Adrenal gland (tissue), 5 donors: ENCODE data around the gene FCN1.

Experiments
- CTCF ChIP-seq, 6 experiments: fragments of 450-650 bp in 4 of 6; fragments of 200-600 bp in 2 of 6; sonication (generic) in 1 of 6; IDR thresholded peaks; 1 replicate in 5 of 6; 2 replicates in 1 of 6; pipeline versions ENCODE4 v1.5.1 to v1.8.0; 2016 to 2021; ENCODE audit warnings: antibody characterized with exemption in 6 of 6, mild to moderate bottlenecking in 2 of 6, moderate library complexity in 1 of 6
- POLR2A ChIP-seq, 2 donors: fragments of 450-650 bp; IDR thresholded peaks; one replicate each; pipeline ENCODE4 v1.6.1; 2017; ENCODE audit warnings: antibody characterized with exemption in 2 of 2, mild to moderate bottlenecking in 2 of 2, moderate library complexity in 1 of 2
- donor health status: DM: no; HTN: no; CAD: no.

- TF ChIP-seq CTCF (IDR thresholded peaks at IDR 0.05) (no peak), POLR2A (IDR thresholded peaks at IDR 0.05) (no peak)
Observed at GRCh38 chr9:134887686-134888602, 29.8 kb downstream of the FCN1 start.
